NCI-H226 (cell line): ENCODE results near the gene ZNF469.

ENCODE experiments used
- DNase-seq: peaks from one replicate; pipeline ENCODE4 v3.0.0-alpha.2; 2015

Gene ZNF469

DNA sequence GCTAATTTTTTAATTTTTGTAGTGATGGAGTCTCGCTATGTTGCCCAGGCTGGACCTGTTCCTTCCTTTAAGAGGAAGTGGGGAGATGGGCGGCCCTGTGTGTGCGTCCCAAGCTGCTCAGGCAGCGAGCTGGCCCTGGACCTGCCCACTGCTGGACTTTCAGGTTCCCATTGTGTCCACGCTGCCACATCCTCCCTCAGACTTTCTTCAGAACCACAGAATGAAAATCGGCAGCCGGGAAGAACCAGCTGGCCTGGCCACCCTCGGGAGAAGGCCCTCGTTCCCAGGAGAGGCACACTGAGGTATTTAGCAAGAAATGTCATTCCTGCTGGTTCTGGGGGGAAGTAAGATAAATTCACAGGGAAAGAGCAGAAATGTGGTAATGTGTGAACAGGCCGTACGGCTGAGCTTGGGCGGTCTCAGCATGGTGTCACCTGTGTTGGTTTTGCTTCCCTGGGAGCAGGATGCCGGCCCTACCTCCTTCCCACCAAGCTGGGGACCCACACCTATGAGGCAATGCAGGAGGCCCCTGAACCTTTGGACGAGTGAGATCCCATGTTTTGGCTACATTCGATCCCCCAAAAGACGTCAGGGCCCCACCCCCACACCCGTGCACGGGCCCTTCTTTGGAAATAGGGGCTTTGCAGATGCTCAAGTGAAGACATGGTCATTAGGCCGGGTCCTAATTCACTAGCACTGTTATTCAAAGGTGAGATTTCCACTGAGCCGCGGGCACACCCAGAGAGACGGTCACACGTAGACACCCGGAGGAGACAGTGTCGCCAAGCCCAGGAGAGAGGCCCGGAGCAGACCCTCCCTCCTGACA, 35.9 kb upstream of the ZNF469 start:
- no peak for DNase-seq

GRCh38 chr16:88347656-88348376, 34.9 kb upstream of the ZNF469 start:
- no peak for DNase-seq

DNA sequence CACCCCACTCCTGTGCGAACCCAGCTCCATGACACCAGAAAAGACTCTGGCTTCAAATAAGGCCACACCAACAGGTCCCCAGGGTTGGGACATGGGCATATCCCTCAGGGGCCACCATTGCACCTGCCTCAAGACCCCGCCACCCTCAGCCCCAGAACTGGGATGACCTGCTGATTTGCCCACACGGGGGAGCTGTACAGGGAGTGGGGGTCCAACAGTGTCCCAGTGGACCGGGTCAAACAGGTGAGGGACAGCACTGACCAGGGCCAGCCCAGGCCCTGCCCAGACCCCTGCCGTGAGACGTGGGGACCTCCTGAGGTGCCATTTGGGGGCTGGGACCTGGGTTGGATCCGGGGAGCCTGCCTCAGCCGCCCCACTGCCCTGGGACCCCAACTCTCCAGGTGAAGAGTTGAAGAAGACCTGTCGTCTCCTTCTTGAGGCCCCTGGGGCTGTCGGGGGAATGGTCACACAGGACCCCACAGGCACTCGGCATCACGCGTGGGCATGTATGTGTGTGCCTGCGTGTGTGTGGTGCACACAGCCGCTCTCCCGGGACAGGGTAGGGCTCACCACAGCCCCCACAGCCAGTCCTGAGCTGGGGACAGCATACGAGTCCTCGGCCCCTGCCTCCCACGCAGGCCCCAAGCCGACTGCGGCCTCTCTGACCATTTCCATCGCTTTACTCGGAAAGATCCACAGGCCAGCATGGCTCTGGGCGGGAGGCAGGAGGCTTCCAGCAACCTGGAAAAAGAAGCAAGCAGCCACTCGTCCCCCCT, 34.2 kb upstream of the ZNF469 start:
- DNase-seq, result no peak

GRCh38 chr16:88349153-88349902, 33.4 kb upstream of the ZNF469 start:
- DNase-seq, result no peak

GRCh38 chr16:88349903-88350900, 32.6 kb upstream of the ZNF469 start:
- DNase-seq, result no peak

DNA sequence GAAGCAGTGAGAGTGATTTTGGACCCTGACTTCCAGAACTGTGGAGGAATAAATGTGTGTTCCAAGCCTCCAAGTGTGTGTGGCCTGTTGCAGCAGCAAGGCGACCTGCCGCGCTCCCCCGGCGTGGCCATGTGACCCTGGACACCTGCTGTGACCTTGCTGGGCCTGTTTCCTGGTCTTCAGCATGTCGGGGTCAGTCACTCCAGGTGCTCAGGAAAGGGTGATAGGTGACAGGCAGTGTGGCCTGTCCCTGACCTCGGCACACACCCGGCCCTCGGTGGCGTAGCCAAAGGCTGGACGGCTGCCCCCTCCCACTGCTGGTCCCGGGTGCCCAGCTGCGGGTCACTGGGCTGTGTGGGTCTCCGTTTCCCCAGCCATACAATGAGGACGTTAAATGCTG, 31.8 kb upstream of the ZNF469 start:
- DNase-seq, result no peak

GRCh38 chr16:88351491-88352101, 31.2 kb upstream of the ZNF469 start:
- no peak for DNase-seq

DNA sequence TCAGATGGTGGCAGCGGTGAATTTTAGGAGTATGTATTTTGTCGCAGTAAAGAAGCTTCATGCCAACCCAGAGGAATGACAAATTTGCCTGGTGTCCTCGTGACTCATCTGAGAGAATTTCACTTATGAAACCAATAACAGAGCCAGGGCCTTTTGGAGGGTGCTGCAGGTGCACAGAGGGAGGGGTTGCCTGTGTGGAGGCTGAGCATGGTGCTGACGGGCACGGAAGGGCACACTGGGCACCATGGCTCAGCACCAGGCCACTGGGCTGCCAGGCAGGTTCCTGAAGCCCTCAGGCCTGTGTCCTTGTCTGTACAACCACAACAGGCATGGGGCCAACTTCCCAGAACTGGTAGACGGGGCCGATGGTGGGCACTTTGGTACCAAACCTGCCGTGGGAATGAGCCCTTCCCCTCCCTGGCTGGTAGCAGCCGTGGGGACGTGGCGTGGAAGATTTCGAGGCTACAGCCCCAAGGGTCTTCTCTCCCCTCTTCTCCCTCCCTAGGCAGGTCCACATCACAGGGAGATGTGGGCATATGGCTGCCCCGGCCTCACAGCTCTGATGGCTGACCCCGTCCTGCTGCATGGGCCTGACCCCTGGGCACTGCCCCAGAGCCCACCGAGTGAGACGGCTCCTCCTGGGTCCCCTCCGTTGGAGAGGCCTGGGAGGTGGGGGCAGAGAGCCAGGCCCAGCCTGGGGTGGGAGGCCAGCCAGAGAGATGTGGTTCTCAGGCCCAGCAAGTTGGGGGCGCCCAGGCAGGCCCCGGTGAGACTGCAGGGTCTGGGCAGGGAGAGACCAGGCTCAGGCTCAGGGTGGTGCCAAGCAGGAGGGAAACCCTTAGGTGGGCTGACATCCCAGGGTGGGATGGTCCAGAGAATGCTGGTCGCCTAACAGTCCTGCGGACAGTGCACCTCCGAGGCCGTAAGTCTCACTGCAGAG, 30.2 kb upstream of the ZNF469 start:
- no peak for DNase-seq

GRCh38 chr16:88353232-88353631, 29.5 kb upstream of the ZNF469 start:
- DNase-seq, result no peak

DNA sequence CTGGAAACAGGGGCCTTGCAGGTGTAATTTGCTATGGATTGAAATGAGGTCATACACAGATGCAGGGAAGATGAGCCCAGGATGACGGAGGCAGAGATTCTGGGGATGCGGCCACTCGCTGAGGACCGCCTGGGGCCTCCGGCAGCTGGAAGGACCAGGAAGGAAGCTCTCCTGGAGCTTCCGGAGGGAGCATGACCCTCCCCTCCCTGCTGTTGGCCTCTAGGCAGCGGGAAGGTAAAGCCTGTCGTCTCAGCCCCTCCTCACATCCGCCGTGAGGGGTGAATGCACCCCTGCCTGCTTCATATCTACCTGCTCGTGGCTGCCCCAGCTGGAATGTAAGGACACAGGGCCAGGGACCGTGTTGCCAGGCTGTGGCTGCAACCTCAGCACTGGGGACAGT, 29.1 kb upstream of the ZNF469 start:
- no peak for DNase-seq

DNA sequence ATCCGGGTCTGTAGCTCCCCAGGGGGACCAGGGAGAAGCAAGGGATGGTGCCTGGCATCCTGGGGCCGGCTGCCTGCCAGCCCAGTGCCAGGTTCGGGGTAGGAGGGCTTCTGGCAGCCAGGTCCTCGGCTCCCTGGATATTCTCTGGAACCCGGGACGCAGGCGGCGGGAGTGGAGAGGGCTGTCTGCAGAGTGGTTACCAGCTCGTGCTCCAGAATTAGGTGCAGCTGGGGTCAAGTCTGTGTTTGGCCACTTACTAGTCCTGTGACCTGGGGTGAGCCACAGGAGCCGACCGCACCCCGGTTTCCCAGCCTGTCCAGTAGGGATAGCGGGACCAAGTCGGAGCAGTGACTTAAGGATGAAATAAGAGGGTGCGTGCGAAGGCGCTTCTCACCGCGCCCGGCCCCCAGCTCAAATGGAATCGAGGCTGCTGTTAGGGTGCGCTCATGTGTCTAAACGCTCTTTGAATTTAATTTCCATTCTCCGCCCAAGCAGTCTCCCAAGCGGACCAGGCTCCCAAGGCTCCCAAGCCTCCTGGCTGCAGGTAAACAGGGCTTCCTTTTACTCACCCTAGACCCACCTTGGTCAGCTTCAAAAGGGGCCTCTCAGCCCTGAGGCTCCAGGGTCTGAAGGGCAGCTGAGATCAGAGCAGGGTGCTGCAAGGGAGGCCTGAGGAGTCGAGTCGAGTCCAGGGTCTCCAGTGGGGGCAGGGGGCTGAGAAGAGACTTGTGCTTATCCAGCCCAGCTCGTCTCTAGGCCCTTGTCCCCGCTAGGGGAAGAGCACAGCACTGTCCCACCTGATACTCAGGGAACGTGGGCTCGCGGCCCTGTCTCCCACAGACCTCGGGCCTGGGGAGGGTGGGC, 28.3 kb upstream of the ZNF469 start:
- no peak for DNase-seq

DNA sequence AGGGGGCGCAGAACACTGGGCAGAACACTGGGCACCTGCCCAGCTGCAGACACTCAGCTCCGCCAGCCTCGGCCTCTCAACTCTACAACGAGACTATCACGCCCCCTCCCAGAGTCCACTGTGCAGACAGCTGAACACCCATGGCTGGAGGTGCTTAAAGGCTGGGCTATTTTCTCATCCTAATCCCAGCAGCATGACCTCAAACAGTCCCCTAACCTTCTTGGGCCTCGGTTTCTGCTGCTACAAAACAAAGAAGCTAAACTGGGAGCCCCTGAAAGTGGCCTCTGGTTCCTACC, 27.7 kb upstream of the ZNF469 start:
- DNase-seq, result no peak

GRCh38 chr16:88355389-88356123, 27.2 kb upstream of the ZNF469 start:
- no peak for DNase-seq

- DNase-seq, result no peak
Measured at GRCh38 chr16:88356124-88356726, 26.5 kb upstream of the ZNF469 start.

DNA sequence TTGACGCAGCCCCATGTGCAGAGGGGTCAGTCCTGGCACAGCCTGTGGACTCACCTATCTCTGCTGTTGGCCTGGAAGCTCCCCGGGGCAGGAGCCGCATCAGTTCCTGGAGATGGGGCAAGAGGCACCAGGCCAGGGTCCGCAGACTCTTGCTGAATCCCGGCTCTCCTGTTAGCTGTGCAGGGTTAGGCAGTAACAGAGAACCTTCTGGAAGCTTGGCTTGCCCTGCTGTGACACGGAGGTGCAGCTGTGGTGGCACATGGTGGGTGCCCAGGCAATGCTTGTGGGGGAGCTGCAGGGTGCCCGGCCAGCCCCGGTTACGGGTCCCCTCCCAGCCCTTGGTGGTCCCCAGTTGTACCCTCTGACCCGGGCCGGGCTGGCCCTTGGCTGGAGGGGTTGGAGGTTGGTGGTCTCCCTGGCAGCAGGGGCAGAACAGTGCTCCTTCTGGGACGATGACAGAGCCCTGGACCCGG, 26.0 kb upstream of the ZNF469 start:
- DNase-seq, result no peak

DNA sequence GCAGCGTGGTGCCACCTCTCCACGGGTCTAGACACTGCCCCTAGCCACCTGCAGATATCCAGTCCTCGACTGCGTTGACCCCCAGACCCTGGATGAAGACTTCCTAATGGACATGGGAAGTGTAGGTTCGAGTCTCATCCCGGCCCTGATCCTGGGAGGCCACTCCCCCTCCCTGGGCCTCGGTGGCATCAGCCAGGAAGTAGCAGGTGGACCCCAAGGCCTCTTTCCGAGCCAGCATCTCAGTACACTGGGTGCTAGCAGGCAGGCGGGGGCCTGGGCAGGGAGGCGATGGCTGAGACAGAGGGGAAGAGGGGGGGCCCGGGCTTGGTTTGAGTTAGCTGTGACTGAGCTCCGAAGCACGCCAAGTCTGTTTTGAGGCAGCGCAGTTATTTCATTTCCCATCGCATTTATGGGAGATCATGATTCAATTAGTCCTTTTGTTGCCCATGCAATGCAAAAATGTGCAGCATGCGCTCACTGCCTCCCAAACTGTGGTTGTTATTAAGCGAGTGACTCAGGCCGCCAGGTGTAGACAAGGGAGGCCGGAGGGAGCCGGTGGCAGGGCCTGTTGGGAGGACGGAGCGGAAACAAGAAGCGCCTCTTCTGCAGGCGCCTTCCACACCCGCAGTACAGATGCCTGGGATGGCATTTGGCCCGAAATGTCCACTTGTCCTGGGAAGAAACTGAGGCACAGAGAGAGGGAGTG, 25.3 kb upstream of the ZNF469 start:
- no peak for DNase-seq

DNA sequence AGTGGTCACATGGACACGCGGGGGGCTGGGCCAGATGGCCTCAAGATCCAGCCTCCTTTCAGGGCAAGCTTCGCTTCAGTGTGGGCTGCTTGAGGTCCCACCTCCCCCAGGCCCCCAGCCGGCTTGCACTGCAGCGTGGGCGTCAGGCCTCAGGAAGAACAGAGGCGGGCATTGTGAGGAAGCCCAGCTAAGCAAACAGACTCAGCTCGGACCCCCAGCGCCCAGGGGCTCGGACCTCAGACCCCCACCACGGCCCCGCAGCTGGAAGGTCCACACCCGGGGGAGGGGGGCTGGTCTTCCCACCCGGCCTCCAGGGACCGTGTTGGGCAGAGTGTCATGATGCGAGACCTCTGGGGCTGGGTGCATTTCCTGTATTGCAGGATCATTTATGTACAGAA, 24.7 kb upstream of the ZNF469 start:
- DNase-seq, result no peak
